HG03095 (cell line): ENCODE data around the gene GBP1.
A peak's percentile ranks its signal among the peaks of the same experiment; 100 is the strongest.
"Not testable (repeated sequence)": the region's sequence is repeated elsewhere in the genome, so short reads cannot be mapped to it uniquely, and the experiment has no call there.

Experiments used
- ATAC-seq: cut with Tn5 transposase; IDR thresholded peaks from one replicate; pipeline ENCODE4 v1.9.1; 2021; ENCODE audit warnings: moderate library complexity; ENCODE audit not compliant: unreplicated experiment

The GBP1 gene

DNA sequence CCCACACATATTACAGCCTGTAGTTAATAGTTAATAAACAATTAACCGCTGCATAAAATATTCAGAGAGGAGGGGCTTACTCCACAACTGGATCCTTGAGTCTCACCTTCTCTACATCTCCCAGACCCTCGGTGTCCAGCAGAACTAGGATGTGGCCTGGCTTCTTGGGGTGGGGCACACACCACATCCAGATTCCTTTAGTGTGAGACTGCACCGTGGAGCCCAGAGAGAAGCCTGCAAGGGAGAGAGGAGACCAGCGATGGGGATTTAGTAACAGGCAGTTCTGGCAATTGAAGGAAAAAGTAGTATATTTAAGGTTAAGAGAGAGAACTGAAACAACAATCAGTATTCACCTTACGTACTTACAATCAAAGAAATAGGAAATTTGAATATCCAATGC is 4.9 kb downstream of the GBP1 start:
- no peak for ATAC-seq

DNA sequence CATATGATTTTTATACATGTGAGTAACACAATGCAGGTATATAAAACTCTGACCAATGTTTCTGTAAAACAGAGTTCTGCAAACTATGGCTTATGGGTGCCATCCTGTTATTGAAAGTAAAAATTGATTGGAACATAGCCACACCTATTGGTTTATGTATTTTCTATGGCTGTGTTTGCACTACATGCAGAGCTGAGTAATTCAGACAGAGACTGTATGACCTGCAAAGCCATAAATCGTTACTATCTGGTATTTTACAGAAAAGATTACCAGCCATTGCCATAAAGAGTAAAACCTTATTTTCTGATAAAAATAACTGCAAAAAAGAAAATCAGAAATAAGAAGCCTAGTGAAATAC is 13.1 kb downstream of the GBP1 start:
- no peak for ATAC-seq

DNA sequence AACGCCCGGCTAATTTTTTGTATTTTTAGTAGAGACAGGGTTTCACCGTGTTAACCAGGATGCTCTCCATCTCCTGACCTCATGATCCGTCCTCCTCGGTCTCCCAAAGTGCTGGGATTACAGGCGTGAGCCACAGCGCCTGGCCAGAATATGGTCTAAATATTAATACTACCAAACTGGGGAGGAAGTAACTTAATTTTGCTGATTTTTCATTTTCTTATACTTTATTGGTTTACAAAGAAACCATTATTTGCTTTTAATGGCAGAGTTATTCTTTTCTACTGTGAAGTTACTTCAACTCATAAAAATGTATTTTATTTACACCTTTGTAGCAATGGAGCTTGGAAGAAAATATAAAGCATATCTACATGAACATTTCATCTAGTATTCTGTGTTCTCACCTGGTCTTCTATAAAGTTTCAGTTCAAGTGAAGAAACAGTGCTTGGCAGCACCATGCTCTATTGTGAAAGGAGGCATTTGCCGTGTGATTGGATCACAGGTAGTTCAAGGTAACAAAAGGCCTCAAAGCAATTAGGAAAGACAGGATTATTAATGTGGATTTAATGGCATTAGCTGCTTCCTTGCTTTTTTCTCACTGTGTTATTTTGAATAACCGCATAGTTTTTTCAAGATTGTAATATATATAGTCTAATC is 13.6 kb downstream of the GBP1 start:
- no peak for ATAC-seq

DNA sequence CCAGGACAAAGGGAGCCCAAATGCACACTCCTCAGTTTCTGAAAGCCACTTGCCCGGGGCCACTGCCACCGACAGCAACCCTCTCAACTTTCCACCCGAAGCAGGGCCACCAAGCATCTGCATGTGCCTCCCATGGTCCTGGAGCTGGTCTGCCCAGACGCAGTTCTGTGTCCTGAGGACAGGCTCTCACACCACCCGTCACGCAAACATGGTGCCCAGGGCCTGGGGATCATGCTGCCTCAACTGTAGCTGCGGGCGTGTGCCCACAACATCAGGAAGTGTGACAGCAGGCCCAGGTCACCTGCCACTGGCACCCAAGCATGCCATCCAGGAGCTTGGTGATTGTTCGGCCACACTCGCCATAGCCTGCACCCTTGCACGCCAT is 14.4 kb downstream of the GBP1 start:
- ATAC-seq = no peak

GRCh38 chr1:89049901-89050648 is 14.9 kb downstream of the GBP1 start:
- ATAC-seq = not testable (repeated sequence)

- ATAC-seq = not testable (repeated sequence)
Observed at GRCh38 chr1:89049187-89049586, 15.8 kb downstream of the GBP1 start.

DNA sequence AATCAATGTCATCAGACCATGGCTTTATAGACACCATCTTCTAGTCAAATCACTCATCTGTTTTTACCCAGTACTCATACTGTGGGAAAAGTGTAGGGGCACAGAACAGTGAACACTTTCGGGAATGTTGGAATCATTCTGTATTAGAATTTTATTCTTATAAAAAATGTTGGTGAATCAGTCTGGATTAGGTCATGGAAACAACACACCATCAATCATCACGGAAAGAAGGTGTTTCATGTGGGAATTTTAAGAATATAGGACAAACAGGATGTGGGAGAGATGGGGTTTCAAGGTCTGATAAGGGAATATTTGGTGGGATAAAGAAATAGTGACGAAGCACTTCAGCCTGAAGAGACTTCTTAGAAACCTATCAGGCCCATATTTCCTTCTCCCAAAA is 17.3 kb downstream of the GBP1 start:
- no peak for ATAC-seq

DNA sequence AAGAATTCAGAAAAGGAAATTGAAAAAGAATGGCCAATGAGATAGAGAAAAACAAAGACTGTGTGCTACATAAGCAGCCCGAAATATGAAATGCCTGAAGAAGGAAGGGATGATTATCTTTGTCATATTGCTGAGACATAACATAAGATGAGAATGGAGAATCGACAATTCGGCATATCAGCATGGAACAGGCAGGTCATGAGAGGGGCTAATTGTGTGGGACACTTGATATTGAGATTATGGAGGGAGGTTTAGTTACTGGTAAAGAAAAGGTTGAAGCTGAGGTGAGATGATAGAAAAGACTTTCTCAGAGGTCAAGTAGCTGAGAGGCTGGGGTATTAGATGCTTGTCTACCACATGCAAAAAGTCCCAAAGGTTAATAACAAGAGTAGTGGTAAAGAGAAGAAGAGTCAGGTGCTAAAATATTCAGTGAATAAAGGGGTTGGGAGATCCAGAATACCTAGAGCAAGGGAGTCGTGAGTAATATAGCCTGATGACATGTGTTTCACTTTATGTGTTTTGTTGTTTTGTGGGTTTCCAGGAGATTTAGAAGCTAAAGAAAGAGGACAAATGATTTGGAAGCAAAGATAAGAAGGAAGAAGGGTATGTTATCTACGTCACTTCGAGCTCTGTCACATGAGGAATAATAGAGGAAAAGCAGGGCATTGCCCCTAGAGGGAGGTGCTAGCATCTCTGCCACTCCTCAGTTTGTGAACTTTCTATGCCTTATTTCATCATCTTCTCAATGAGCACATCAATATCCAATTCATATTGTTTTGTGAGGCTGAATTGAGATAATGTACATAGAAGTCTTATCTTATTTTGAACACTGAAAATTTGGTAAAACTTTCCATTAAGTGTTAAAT is 18.5 kb downstream of the GBP1 start:
- ATAC-seq = not testable (repeated sequence)

GRCh38 chr1:89044970-89045721 is 19.9 kb downstream of the GBP1 start:
- no peak for ATAC-seq

DNA sequence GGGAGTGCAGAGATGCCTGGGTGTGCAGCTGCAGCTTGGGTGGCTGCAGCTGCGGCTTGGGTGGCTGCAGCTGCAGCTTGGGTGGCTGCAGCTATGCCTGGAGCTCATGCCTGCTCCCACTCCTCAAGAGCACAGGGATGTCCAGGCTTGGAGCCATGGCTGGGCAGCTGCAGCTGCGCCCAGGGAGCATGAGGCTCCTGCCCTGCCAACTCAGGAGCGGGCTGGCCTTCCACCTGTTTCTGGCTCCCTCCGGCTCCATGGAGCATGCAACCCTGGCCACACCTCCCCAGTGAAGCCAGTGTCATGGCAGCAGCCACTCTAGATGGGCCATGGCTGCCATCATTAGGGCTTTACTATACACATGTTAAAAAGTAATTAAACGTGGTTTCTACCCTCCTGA is 21.1 kb downstream of the GBP1 start:
- ATAC-seq = no peak

GRCh38 chr1:89042491-89042890 is 22.5 kb downstream of the GBP1 start:
- ATAC-seq = no peak

- no peak for ATAC-seq
Observed at GRCh38 chr1:89041721-89042120, 23.3 kb downstream of the GBP1 start.

DNA sequence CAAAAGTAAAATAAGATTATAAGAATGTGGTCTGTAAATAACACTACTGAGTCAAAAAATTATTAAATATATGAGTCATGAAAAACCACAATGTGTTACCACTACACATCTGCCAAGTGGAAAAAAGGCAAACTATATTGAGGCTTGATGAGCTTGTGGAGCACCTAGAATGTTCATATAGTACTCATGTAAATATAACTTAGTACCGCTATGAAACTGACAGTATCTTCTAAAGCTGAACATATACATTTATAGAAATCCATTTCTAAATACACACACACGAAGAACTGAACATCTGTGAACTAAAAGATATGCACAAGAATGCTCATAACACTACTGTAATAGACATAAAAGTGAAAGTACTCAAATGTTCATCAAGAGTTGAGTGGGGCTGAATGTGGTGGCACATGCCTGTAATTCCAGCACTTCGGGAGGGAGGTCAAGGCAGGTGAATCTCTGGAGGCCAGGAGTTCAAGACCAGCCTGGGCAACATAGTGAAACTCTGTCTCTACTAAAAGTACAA is 23.8 kb downstream of the GBP1 start:
- ATAC-seq = peak; percentile 98

DNA sequence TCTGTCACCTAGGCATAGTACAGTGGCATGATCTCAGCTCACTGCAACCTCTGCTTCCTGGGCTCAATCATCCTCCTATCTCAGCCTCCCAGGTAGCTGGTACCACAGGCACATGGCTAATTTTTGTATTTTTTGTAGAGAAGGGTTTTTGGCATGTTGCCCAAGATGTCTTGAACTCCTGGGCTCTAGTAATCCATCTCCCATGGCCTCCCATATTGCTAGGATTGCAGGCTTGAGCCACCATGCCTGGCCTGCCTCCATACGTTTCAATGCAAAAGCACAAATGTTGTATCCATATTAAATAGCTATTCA is 24.7 kb downstream of the GBP1 start:
- ATAC-seq = no peak

- ATAC-seq = no peak
Observed at GRCh38 chr1:89037186-89037585, 27.8 kb downstream of the GBP1 start.

DNA sequence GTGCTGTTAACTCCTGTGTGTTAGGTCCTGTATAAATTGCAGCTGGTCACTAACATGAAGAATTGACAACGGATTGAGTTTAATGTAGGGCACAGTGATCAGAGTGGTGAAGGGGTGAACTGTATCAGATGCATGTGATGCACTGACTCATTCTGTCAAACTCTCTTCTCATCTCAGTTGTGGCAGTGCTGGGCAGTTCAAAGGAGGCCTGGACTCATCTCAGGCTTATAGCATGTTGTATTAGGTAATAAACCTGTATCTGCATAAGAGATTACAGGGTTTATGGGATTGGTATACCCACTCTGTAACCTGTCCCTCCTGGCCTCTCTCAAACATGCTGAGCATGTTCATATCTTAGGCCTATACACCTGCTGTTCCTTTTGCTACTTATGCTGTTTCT is 29.9 kb downstream of the GBP1 start:
- ATAC-seq = no peak

- ATAC-seq = not testable (repeated sequence)
Observed at GRCh38 chr1:89034004-89034403, 31.0 kb downstream of the GBP1 start.

- ATAC-seq = not testable (repeated sequence)
Observed at GRCh38 chr1:89029051-89029450, 36.0 kb downstream of the GBP1 start.

DNA sequence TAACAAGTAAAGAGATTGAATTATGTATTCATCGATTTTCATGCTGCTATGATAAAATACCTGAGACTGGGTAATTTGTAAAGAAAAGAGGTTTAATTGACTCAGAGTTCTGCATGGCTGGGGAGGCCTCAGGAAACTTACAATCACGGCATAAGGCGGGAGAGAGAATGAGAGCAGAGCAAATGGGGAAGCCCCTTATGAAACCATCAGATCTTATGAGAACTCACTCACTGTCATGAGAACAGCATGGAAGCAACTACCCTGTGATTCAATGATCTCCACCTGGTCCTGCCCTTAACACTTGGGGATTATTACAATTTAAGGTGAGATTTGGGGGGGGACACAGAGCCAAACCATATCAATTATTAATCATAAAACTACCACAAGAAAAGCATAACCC is 39.1 kb downstream of the GBP1 start:
- no peak for ATAC-seq

GRCh38 chr1:89023026-89023425 is 42.0 kb downstream of the GBP1 start:
- no peak for ATAC-seq
